Panc1 (cell line): ENCODE results near the gene RAP2B. TPM values are rescaled to one million over a fixed set of nuclear protein-coding genes. Genes with fewer than 3 reads are reported as not detected.

Experiments
- ATAC-seq: fragments of 200-7000 bp; cut with Tn5 transposase; 2 replicates; pipeline ENCODE4 v1.9.1; 2020; ENCODE audit warnings: mild to moderate bottlenecking, moderate library complexity
- BruUV-seq: library from RNA; stranded (reverse); fragments of 400-500 nt; replicated peaks from 2 replicates; lab custom pipeline; 2021; lab: Mats Ljungman, UMichigan
- CTCF ChIA-PET: fragments of 300-600 bp; sonication (Branson Sonifier 250); formaldehyde crosslinking; loops from one replicate; lab custom pipeline; 2022; ENCODE audit warnings: antibody characterized with exemption; lab: Charles Lee
- POLR2A ChIA-PET: fragments of 300-600 bp; sonication (Branson Sonifier 250); formaldehyde crosslinking; loops from one replicate; lab custom pipeline; 2022; ENCODE audit warnings: antibody characterized with exemption; lab: Charles Lee
- DNase-seq: peaks from one replicate; pipeline ENCODE4 v3.0.0-alpha.2; 2010; ENCODE audit warnings: low read depth, low spot score
- H3K27ac ChIP-seq: 2 replicates; pipeline ENCODE4 v1.5.1; 2011; ENCODE audit warnings: mild to moderate bottlenecking, low read length, inconsistent platforms
- H3K27me3 ChIP-seq: fragments of 200-500 bp; sonication (Bioruptor generic); 2 replicates; pipeline ENCODE4 v1.6.0; 2014; ENCODE audit warnings: low read length, inconsistent platforms; ENCODE audit not compliant: control insufficient read depth, insufficient read depth
- H3K36me3 ChIP-seq: fragments of 200-500 bp; sonication (Bioruptor generic); 2 replicates; pipeline ENCODE4 v1.5.1; 2014; ENCODE audit warnings: inconsistent platforms, mild to moderate bottlenecking, low read length, moderate library complexity; ENCODE audit not compliant: control insufficient read depth, insufficient read depth
- H3K4me1 ChIP-seq: 2 replicates; pipeline ENCODE4 v1.5.1; 2011; ENCODE audit warnings: inconsistent platforms, mild to moderate bottlenecking, low read length, moderate library complexity; ENCODE audit not compliant: control insufficient read depth, insufficient read depth
- H3K4me3 ChIP-seq, 2 experiments: 2 replicates each; pipeline ENCODE4 v1.5.1; 2011 to 2012; ENCODE audit warnings: low read depth in 2 of 2, low read length in 2 of 2, mild to moderate bottlenecking in 2 of 2, inconsistent platforms in 1 of 2, moderate library complexity in 1 of 2
- H3K9me3 ChIP-seq: fragments of 200-500 bp; sonication (Bioruptor generic); 2 replicates; pipeline ENCODE4 v1.5.1; 2014; ENCODE audit warnings: low read depth, mild to moderate bottlenecking, inconsistent platforms, low read length, moderate library complexity; ENCODE audit not compliant: control insufficient read depth, insufficient read depth
- CTCF ChIP-seq: fragments of 450-650 bp; IDR thresholded peaks from 2 replicates; pipeline ENCODE4 v1.5.1; 2017; ENCODE audit warnings: mild to moderate bottlenecking
- POLR2AphosphoS5 ChIP-seq: IDR thresholded peaks from 2 replicates; pipeline ENCODE4 v1.6.1; 2012; ENCODE audit warnings: mild to moderate bottlenecking, low read depth, low read length, moderate library complexity
- REST ChIP-seq, 2 experiments: IDR thresholded peaks; 2 replicates each; pipeline ENCODE4 v1.6.1; 2011 to 2012; ENCODE audit warnings: low read depth in 2 of 2, control low read depth in 1 of 2, low read length in 1 of 2, mild to moderate bottlenecking in 1 of 2, moderate library complexity in 1 of 2; ENCODE audit not compliant: insufficient read depth in 1 of 2
- SIN3A ChIP-seq: IDR thresholded peaks from 2 replicates; pipeline ENCODE4 v1.6.1; 2012; ENCODE audit warnings: low read depth, mild to moderate bottlenecking, low read length, moderate library complexity, borderline replicate concordance; ENCODE audit not compliant: insufficient read depth
- TCF7L2 ChIP-seq: IDR thresholded peaks from 2 replicates; pipeline ENCODE4 v1.6.1; 2011; ENCODE audit warnings: mild to moderate bottlenecking, low read depth, low read length, inconsistent platforms
- in situ Hi-C: cut with HindIII; loops from 2 replicates; pipeline ENCODE4 v1.10.0; 2016; ENCODE audit warnings: low sequenced_read_pairs, low pct_unique_long_range_greater_than_20kb
- intact Hi-C: fragments of 100-400 bp; cut with micrococcal nuclease; formaldehyde crosslinking; loops from one replicate; pipeline ENCODE4 v1.10.0; 2022; ENCODE audit not compliant: unreplicated experiment
- total RNA-seq: library from RNA; stranded (reverse); gene quantifications from one replicate; pipeline ENCODE4 v1.2.1, GENCODE V29; 2021; ENCODE audit not compliant: unreplicated experiment

RAP2B gene
- total RNA-seq, 1 experiment from 2014 or later: 14.7 TPM

- no peak for ATAC-seq
- Histone ChIP-seq H3K4me1 (no peaks in the 10 kb centered on the region), H3K27me3 (no peaks in the 10 kb centered on the region), H3K36me3 (no peaks in the 10 kb centered on the region), H3K9me3 (no peaks in the 10 kb centered on the region), H3K4me3 (no peak overlapping the region), H3K27ac (no peak overlapping the region)
- CTCF ChIA-PET: interaction anchor here (0.7 kb wide), 1 partner anchor 167 kb away, joined by 5 read pairs; no protein-coding TSS in a partner anchor
- in situ Hi-C loops: no loop called here
- intact Hi-C loops: no loop called here
- POLR2A ChIA-PET: no interaction called here
- no peak for TF ChIP-seq REST (IDR thresholded peaks at IDR 0.05; ENCODE audit: insufficient read depth in 1 of 2, low read depth in 2 of 2, low read length in 1 of 2)
- TF ChIP-seq POLR2AphosphoS5: no peak
- TF ChIP-seq TCF7L2: no peak
- TF ChIP-seq SIN3A: no peak
- no peak for TF ChIP-seq CTCF
- DNase-seq: no peak
- BruUV-seq: no TSS peak
Measured at GRCh38 chr3:153210660-153211059, 48.6 kb downstream of the RAP2B start.

GRCh38 chr3:153215497-153215896 lies 53.5 kb downstream of the RAP2B start:
- H3K27me3 ChIP-seq: no peaks in the 10 kb centered on the region
- H3K4me1 ChIP-seq: no peaks in the 10 kb centered on the region
- no peak overlapping the region for H3K4me3 ChIP-seq
- CTCF ChIA-PET: no interaction called here
- H3K9me3 ChIP-seq: no peaks in the 10 kb centered on the region
- DNase-seq: no peak
- in situ Hi-C loops (no loop called here), intact Hi-C loops (no loop called here)
- BruUV-seq: no TSS peak
- no peak for TF ChIP-seq CTCF
- no peak for TF ChIP-seq TCF7L2
- no peak for TF ChIP-seq REST (IDR thresholded peaks at IDR 0.05; ENCODE audit: insufficient read depth in 1 of 2, low read depth in 2 of 2, low read length in 1 of 2)
- no peak for TF ChIP-seq SIN3A
- no peak for TF ChIP-seq POLR2AphosphoS5
- no peak for ATAC-seq
- POLR2A ChIA-PET: no interaction called here
- no peaks in the 10 kb centered on the region for H3K36me3 ChIP-seq
- no peak overlapping the region for H3K27ac ChIP-seq
